MM.1S (cell line): Measurements from ENCODE around the gene RBFOX1.

Source experiments
- DNase-seq: peaks from one replicate; pipeline ENCODE4 v3.0.0-alpha.2; 2015
- H2AFZ ChIP-seq: fragments of 300-600 bp; sonication (generic); 2 replicates; pipeline ENCODE4 v1.6.0; 2016; ENCODE audit warnings: antibody characterized with exemption, low read length
- H3F3A ChIP-seq: fragments of 300-600 bp; sonication (generic); 2 replicates; pipeline ENCODE4 v1.6.1; 2016; ENCODE audit warnings: mild to moderate bottlenecking, antibody characterized with exemption, low read length, moderate library complexity, mixed read lengths; ENCODE audit not compliant: insufficient read depth
- H3K27ac ChIP-seq: fragments of 300-600 bp; sonication (generic); 2 replicates; pipeline ENCODE4 v1.5.1; 2016; ENCODE audit warnings: mild to moderate bottlenecking, low read length
- H3K27me3 ChIP-seq: fragments of 300-600 bp; sonication (generic); replicated peaks from 2 replicates; pipeline ENCODE4 v1.6.0; 2016; ENCODE audit warnings: low read length; ENCODE audit not compliant: insufficient read depth
- H3K36me3 ChIP-seq: fragments of 300-600 bp; sonication (generic); replicated peaks from 2 replicates; pipeline ENCODE4 v1.6.1; 2016; ENCODE audit warnings: mild to moderate bottlenecking, low read length, mixed read lengths; ENCODE audit not compliant: insufficient read depth
- H3K4me1 ChIP-seq: fragments of 300-600 bp; sonication (generic); 2 replicates; pipeline ENCODE4 v1.6.1; 2016; ENCODE audit warnings: low read length, mixed read lengths
- H3K4me2 ChIP-seq: fragments of 300-600 bp; sonication (generic); 2 replicates; pipeline ENCODE4 v1.6.0; 2016; ENCODE audit warnings: low read depth, low read length
- H3K4me3 ChIP-seq: fragments of 300-600 bp; sonication (generic); 2 replicates; pipeline ENCODE4 v1.5.1; 2016; ENCODE audit warnings: low read length, mixed read lengths
- H3K79me2 ChIP-seq: fragments of 300-600 bp; sonication (generic); 2 replicates; pipeline ENCODE4 v1.6.1; 2016; ENCODE audit warnings: mixed run types, low read length, mixed read lengths
- H3K9ac ChIP-seq: fragments of 300-600 bp; sonication (generic); 2 replicates; pipeline ENCODE4 v1.6.1; 2016; ENCODE audit warnings: low read length, mixed read lengths
- H3K9me2 ChIP-seq: fragments of 300-600 bp; sonication (generic); replicated peaks from 2 replicates; pipeline ENCODE4 v1.6.1; 2016; ENCODE audit warnings: mild to moderate bottlenecking, low read length, mixed read lengths; ENCODE audit not compliant: insufficient read depth
- H3K9me3 ChIP-seq: fragments of 300-600 bp; sonication (generic); replicated peaks from 2 replicates; pipeline ENCODE4 v1.6.1; 2016; ENCODE audit warnings: mild to moderate bottlenecking, low read length, mixed read lengths; ENCODE audit not compliant: insufficient read depth
- H4K20me1 ChIP-seq: fragments of 300-600 bp; sonication (generic); 2 replicates; pipeline ENCODE4 v1.6.1; 2016; ENCODE audit warnings: mild to moderate bottlenecking, low read length, moderate library complexity, mixed read lengths; ENCODE audit not compliant: insufficient read depth
- CTCF ChIP-seq: fragments of 300-600 bp; sonication (generic); IDR thresholded peaks from 2 replicates; pipeline ENCODE4 v1.5.1; 2016; ENCODE audit warnings: antibody characterized with exemption, low read length, mixed read lengths
- EZH2 ChIP-seq: fragments of 300-600 bp; sonication (generic); optimal IDR thresholded peaks from 2 replicates; pipeline ENCODE3; 2017; ENCODE audit warnings: low read depth, mild to moderate bottlenecking, antibody characterized with exemption, low read length, mixed read lengths
- EZH2phosphoT487 ChIP-seq: fragments of 300-600 bp; sonication (generic); IDR thresholded peaks from 2 replicates; pipeline ENCODE4 v1.6.1; 2018; ENCODE audit warnings: antibody characterized with exemption, low read length

RBFOX1 gene

GRCh38 chr16:7653746-7654461, 321.3 kb downstream of the RBFOX1 start:
- H2AFZ ChIP-seq, result no peak overlapping the region
- no peak overlapping the region for H3K9ac ChIP-seq
- no peaks in the 10 kb centered on the region for H3K9me3 ChIP-seq
- no peak overlapping the region for H3K4me3 ChIP-seq
- no peaks in the 10 kb centered on the region for H3K36me3 ChIP-seq
- no peak overlapping the region for H3K4me2 ChIP-seq
- no peaks in the 10 kb centered on the region for H3K27me3 ChIP-seq
- no peak for DNase-seq
- H3K4me1 ChIP-seq, result no peaks in the 10 kb centered on the region
- no peaks in the 10 kb centered on the region for H4K20me1 ChIP-seq
- no peaks in the 10 kb centered on the region for H3K79me2 ChIP-seq
- no peaks in the 10 kb centered on the region for H3K9me2 ChIP-seq
- H3K27ac ChIP-seq, result no peak overlapping the region
- TF ChIP-seq CTCF (no peak), EZH2phosphoT487 (no peak), EZH2 (no peak)
- H3F3A ChIP-seq, result no peaks in the 10 kb centered on the region

- Histone ChIP-seq H3K4me1 (no peaks in the 10 kb centered on the region), H2AFZ (no peak overlapping the region), H4K20me1 (no peaks in the 10 kb centered on the region), H3K27ac (no peak overlapping the region), H3K79me2 (no peaks in the 10 kb centered on the region), H3F3A (no peaks in the 10 kb centered on the region), H3K36me3 (no peaks in the 10 kb centered on the region), H3K9me2 (no peaks in the 10 kb centered on the region), H3K27me3 (no peaks in the 10 kb centered on the region), H3K9ac (no peak overlapping the region), H3K4me2 (no peak overlapping the region), H3K9me3 (no peaks in the 10 kb centered on the region), H3K4me3 (no peak overlapping the region)
- TF ChIP-seq EZH2 (no peak), CTCF (no peak), EZH2phosphoT487 (no peak)
- no peak for DNase-seq
These were observed 343.0 kb downstream of the RBFOX1 start for GRCh38 chr16:7675628-7676027.

- Histone ChIP-seq H2AFZ (no peak overlapping the region), H3F3A (no peaks in the 10 kb centered on the region), H3K4me2 (no peak overlapping the region), H3K9ac (no peak overlapping the region), H3K27me3 (no peaks in the 10 kb centered on the region), H3K9me3 (no peaks in the 10 kb centered on the region), H3K4me3 (no peak overlapping the region), H3K9me2 (no peaks in the 10 kb centered on the region), H3K79me2 (no peaks in the 10 kb centered on the region), H4K20me1 (no peaks in the 10 kb centered on the region), H3K27ac (no peak overlapping the region), H3K36me3 (no peaks in the 10 kb centered on the region), H3K4me1 (no peaks in the 10 kb centered on the region)
- TF ChIP-seq CTCF (no peak), EZH2phosphoT487 (no peak), EZH2 (no peak)
- DNase-seq, result no peak
These were observed 347.7 kb downstream of the RBFOX1 start for GRCh38 chr16:7680296-7680695.
